Hematopoietic multipotent progenitor cell treated with erythropoietin and hydrocortisone succinate and interleukin-3 and kit ligand, for 6 days (in vitro differentiated cells): ENCODE results near the gene XYLB.
"Not testable (repeated sequence)": the region's sequence is repeated elsewhere in the genome, so short reads cannot be mapped to it uniquely, and the experiment has no call there.

Experiments
- DNase-seq: peaks from one replicate; pipeline ENCODE4 v3.0.0-alpha.2; 2015

The XYLB gene

DNA sequence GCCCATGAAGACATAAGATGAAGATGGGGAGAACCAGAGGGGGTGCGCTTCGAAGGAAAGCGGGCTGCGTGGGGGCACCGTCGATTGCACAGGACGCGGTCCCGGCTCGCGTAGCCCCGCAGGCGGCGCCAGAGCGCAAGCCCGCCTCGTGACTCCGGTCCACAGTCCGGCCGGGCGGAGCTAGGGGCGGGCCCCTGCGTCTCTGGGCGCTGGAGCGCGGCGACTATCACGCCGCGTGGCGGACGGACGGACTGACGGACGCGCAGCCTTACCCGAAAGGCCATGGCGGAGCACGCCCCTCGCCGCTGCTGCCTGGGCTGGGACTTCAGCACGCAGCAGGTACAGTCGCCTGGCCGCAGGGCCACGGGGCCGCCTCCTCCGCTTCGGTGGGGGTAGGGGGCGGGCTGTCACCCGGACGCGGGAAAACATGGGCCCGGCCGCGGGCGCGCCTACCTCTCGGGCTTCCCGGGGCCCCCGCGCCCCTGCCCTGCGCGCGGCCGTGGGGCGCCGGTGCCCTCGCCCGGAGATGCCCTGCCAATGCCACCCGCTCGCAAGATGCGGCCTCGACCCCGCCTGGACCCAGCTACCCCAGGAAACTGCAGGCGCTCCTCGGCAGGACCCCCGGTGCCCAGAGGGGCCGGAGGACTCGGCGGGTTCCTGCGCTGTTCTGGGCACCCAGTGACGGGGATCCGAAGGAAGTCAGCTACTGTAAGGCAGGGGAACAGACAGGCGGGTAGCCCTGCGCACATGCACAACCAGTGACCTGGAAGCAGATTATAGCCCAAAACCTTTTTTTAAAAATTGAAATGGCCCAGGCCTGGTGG lies at the start of gene XYLB:
Gene XYLB (plus strand): TSS at position 199 of the 824 bp plus-strand sequence. CDS start 84 bp downstream, at position 283.
- peak; percentile 93 for DNase-seq

GRCh38 chr3:38297053-38297452 lies 49.5 kb upstream of the XYLB start:
- DNase-seq = not testable (repeated sequence)

DNA sequence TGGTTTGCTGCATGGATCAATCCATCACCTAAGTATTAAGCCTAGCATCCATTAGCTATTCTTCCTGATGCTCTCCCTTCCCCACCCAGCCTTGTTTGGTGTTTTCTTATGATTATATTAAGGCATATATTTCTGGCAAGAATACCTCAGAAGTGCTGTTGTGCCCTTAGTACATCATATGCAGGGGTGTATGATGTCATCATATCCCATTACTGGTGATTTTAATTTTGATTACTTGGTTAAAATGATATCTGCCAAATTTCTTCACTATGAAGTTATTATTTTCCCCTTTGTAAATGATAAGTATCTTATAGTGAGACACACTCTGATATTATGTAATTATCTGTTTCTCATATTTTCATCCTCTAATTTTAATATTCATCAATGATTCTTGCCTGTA lies 49.0 kb upstream of the XYLB start:
- DNase-seq = no peak

- no peak for DNase-seq
Measured at GRCh38 chr3:38297947-38298711, 48.5 kb upstream of the XYLB start.

- no peak for DNase-seq
Measured at GRCh38 chr3:38306941-38307340, 39.6 kb upstream of the XYLB start.

DNA sequence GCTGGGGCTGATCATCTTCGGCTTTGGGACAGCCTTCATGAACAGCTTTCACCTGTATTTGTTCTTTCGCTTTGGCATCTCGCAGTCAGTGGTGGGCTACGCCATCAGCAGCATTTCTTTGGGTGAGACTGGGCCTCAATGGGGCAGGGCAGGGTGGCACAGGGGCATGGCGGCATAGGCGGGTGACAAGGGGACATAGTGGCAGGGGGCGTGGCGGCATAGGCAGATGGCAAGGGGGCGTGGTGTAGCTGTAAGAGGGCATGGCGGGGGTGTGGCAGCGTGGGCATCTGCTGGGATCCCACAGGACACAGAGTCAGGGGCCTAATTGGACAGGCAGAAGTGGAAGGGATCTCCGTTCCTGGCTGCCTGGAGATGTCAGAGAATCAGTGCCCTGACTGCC lies 39.0 kb upstream of the XYLB start:
- DNase-seq = no peak

GRCh38 chr3:38308456-38308855 lies 38.1 kb upstream of the XYLB start:
- DNase-seq = no peak

GRCh38 chr3:38311476-38311875 lies 35.1 kb upstream of the XYLB start:
- DNase-seq = peak; percentile 25

DNA sequence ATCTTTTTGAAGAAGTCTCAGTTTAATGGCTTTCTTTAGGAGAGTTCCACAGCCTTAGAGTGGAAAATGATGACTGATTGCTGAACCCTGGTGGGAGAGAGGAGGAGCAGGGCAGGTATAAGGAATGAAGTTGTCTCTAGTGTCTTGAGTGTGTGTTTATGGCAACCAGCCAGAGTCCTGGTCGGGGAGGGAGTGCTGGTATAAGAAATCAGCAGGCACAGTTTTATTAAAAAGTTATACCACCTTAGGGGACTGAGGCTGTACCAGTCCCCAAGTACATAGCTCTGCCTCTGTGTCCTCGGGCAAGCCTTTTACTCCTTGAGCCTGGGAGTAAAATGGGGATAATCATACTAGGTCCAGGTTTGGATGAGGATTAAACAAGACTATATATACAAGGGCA lies 34.6 kb upstream of the XYLB start:
- DNase-seq = no peak

- DNase-seq = no peak
Measured at GRCh38 chr3:38312356-38312755, 34.2 kb upstream of the XYLB start.

- no peak for DNase-seq
Measured at GRCh38 chr3:38313263-38313662, 33.3 kb upstream of the XYLB start.

DNA sequence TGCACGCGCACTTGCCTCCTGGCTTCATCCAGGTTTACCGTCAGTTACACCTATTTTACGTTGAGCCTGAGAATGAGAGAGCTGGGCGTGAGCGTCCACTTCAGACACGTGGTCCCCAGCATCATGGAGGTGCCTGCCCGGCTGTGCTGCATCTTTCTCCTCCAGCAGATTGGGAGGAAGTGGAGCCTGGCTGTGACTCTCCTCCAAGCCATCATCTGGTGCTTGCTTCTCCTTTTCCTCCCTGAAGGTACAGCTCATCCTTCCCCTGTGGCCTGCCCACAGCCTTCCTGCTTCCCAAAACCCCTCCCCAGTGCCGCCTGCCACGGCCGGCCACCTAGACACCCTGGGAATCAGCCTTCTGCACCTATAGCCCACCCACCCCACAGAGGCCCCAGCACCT lies 32.9 kb upstream of the XYLB start:
- DNase-seq = no peak

GRCh38 chr3:38314112-38314763 lies 32.3 kb upstream of the XYLB start:
- DNase-seq = peak; percentile 11

GRCh38 chr3:38314764-38315487 lies 31.7 kb upstream of the XYLB start:
- no peak for DNase-seq

DNA sequence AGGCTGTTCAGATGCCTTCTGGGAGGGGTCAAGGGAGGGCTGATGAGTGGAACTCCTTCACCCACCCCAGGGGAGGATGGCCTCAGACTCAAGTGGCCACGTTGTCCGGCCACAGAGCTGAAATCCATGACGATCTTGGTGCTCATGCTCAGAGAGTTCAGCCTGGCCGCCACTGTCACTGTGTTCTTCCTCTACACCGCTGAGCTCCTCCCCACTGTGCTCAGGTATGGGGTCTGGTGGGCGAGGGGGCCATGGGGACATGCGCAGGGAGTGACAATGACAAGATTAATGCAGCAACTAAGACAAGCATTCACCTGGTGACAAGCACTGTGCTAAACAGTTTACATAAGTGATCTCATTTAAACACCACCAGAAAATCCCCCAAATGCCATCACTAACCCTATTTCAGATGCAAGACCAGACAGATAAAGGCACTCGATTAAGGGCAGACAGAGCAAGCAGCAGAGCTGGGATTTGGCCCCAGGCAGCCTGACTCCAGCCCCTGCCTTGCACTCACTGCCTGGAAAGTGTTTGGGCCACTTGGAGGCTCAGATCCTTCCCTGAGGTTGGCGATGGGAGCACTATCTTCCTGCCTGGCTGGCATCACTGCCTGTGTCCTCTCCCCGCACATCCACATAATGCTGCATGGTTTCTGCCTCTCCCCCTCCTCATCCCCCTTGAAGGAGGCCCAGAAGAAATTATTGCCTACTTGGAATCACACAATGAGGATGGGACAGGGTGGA lies 30.9 kb upstream of the XYLB start:
- no peak for DNase-seq

DNA sequence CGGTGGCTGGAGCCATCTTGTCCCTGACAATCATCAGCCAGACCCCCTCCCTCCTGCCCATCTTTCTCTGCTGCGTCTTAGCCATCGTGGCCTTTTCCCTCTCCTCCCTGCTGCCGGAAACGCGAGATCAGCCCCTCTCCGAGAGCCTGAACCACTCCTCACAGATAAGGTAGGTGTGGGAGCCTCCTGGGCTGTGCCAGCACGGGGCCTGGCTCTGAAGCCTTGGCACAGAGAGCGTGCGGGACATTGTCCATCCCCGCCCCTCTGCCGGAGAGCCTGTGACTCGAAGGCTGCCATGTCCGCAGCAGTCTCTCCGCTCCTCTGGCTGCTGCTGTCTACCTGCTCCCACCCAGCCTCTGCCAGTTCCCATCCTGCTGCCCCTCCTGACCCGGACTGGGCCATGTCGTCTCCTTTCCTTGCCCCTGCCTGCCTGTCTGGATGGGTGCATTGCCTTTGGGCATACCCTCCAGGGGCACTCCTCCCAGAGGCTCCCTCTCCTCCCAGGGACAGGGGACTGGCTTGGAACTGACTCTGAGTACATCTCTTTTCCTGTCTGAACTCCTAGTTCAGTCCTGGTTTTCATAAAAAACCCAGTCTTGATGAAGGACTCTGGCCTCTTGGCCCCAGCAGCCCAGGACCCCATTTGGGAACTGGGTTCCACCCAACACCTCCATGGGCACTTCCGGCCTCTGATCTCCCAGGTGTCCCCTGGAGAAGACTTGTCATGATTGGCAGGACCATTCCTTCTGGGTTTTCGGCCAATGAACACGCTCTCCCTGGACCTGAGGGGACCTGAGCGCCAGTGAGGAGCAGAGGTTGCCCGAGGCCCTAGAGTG lies 30.0 kb upstream of the XYLB start:
- DNase-seq = no peak

DNA sequence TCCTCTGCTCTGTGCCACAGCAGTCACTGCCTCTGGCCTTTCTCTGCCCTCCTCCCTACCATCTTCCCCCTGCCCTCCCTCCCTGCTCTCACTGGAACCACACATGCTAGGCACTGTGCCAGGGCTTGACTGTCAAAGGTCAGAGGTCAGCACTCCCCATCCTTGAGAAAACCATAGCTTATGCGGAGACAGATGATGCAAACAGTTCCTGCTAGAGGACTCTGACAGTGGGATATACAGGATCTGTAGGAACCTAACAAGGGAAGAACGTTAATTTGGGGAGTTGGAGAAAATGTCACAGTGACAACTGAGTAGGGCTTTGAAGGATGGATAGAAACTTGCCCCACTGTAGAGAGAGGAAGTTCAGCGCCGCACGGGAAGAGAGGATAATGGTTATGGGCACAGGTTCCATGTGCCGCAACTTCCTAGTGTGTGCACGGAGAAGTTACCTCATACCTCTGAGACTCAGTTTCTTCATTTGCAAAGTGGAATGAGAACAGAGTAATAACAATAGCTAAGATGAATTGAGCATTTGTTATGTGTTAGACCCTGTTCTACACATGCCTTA lies 29.3 kb upstream of the XYLB start:
- DNase-seq = no peak

- DNase-seq = no peak
Measured at GRCh38 chr3:38318766-38319671, 27.6 kb upstream of the XYLB start.

DNA sequence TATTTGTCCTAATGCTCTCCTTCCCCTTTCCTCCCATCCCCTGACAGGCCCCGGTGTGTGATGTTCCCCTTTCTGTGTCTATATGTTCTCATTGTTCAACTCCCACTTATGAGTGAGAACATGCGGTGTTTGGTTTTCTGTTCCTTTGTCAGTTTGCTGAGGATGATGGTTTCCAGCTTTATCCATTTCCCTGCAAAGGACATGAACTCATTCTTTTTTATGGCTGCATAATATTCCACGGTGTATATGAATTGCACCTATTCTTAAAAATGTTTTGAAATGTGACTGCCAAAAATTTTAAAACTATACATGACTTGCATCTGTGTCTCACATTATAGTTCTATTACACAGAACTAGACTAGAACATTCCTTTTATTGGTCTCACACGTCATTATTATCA lies 25.9 kb upstream of the XYLB start:
- not testable (repeated sequence) for DNase-seq

- DNase-seq = no peak
Measured at GRCh38 chr3:38323060-38323459, 23.5 kb upstream of the XYLB start.
